Kidney (tissue), 14 donors: ENCODE measurements around the gene SMOC1. TPM values are rescaled to one million over a fixed set of nuclear protein-coding genes. Genes with fewer than 3 reads are reported as not detected.

ENCODE experiments used
- DNase-seq, 5 donors: peaks; one replicate each; pipeline ENCODE4 v3.0.0-alpha.2; 2013 to 2020
- FAIRE-seq: peaks from 2 replicates; lab custom pipeline; 2012; peaks lifted over from hg19 to GRCh38; lab: Jason Lieb, UNC
- H3K27ac ChIP-seq, 2 donors: one replicate each; pipeline ENCODE4 v1.7.0; 2013; ENCODE audit warnings: low read depth in 2 of 2, low read length in 2 of 2, inconsistent platforms in 1 of 2
- H3K27me3 ChIP-seq: one replicate; pipeline ENCODE4 v1.7.1; 2013; ENCODE audit warnings: low read length, inconsistent platforms; ENCODE audit not compliant: control insufficient read depth, insufficient read depth
- H3K36me3 ChIP-seq, 3 donors: one replicate each; pipeline versions ENCODE4 v1.7.0 to v1.7.1; 2013; ENCODE audit warnings: low read length in 3 of 3, control low read depth in 1 of 3, inconsistent platforms in 1 of 3; ENCODE audit not compliant: insufficient read depth in 3 of 3, control insufficient read depth in 2 of 3
- H3K4me1 ChIP-seq, 3 donors: one replicate each; pipeline versions ENCODE4 v1.7.0 to v1.7.1; 2013; ENCODE audit warnings: low read length in 3 of 3, inconsistent platforms in 1 of 3, low read depth in 1 of 3; ENCODE audit not compliant: control insufficient read depth in 2 of 3, insufficient read depth in 2 of 3
- H3K4me3 ChIP-seq, 3 donors: one replicate each; pipeline versions ENCODE4 v1.7.0 to v1.8.1; 2013; ENCODE audit warnings: low read length in 3 of 3, control low read depth in 1 of 3, inconsistent platforms in 1 of 3
- H3K9ac ChIP-seq, 3 donors: one replicate each; pipeline versions ENCODE4 v1.7.0 to v1.7.1; 2013; ENCODE audit warnings: low read length in 3 of 3, control low read depth in 1 of 3, inconsistent platforms in 1 of 3
- H3K9me3 ChIP-seq, 3 donors: one replicate each; pipeline versions ENCODE4 v1.7.0 to v1.7.1; 2013; ENCODE audit warnings: low read length in 3 of 3, control low read depth in 1 of 3, inconsistent platforms in 1 of 3; ENCODE audit not compliant: control insufficient read depth in 2 of 3, insufficient read depth in 1 of 3
- intact Hi-C: fragments of 100-400 bp; cut with DNase I; formaldehyde crosslinking; loops from one replicate; pipeline ENCODE4 v1.11.1; 2022
- polyA plus RNA-seq: library from polyadenylated mRNA; stranded (reverse); fragments of 350-450 nt; fragmentation: Illumina TruSeq; extraction: RNeasy Lipid Tissue Mini Kit (QIAGEN cat#74804); gene quantifications from one replicate; pipeline ENCODE4 v1.2.3, GENCODE V29; 2014; ENCODE audit warnings: low read depth, low replicate concordance; ENCODE audit not compliant: insufficient read depth
- total RNA-seq: library from RNA; stranded (reverse); fragmentation: NEBNext Ultra II Directional; extraction: Animal tissue kit (Norgen Biotek cat#: 25700); gene quantifications from one replicate; pipeline ENCODE4 v1.2.1, GENCODE V29; 2021
- TF ChIP-seq, protein P1 (sequence below): IDR thresholded peaks from 3 replicates; pipeline ENCODE4 v1.5.1; 2012; ENCODE audit warnings: mild to moderate bottlenecking, moderate library complexity, borderline replicate concordance; ENCODE audit not compliant: insufficient read depth; ENCODE audit errors: extremely low read depth
- donor health status: control.
- donor health status: control.
- donor health status: control.
- donor health status: control.
- donor health status: control.
- donor health status: DM: yes; HTN: yes; CAD: no.
- donor health status: Normal renal cell carcinoma (clear cell type).

Gene SMOC1
- total and polyA plus RNA-seq, 2 donors from 2014 or later: 1.2 to 2.8 TPM

DNA sequence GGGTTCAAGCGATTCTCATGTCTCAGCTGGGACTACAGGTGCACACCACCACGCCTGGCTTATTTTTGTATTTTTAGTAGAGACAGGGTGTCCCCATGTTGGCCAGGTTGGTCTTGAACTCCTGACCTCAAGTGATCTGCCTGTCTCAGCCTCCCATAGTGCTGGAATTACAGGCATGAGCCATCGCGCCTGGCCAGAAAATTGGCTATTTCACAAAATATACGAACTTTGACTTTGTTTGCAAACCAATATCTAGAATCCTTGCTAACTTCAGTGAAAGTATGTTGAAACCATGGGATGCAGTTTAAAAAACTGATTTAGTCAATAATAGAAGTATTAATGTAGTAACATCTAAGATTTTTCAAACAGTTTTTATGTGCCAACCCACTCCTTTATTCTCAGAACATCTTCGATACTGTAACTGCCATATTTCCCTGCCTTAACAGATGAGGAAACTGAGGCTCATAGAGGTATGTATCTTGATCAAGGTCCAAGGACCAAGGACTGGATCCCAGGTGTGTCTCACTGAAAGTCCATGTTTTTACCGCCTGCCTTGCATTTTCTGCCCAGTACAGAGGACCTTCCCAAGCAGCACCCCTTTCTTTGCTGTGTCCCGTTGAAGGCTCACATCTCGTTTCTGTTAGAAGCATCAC is 54.5 kb downstream of the SMOC1 start:
- intact Hi-C loops: no loop called here
- no peaks in the 10 kb centered on the region for H3K36me3 ChIP-seq
- no peaks in the 10 kb centered on the region for H3K27me3 ChIP-seq
- no peak overlapping the region for H3K27ac ChIP-seq
- FAIRE-seq (no peak), DNase-seq (no peak)
- no peaks in the 10 kb centered on the region for H3K9me3 ChIP-seq
- no peak overlapping the region for H3K4me3 ChIP-seq
- no peaks in the 10 kb centered on the region for H3K4me1 ChIP-seq
- H3K9ac ChIP-seq: no peak overlapping the region
- TF ChIP-seq, protein P1, sequence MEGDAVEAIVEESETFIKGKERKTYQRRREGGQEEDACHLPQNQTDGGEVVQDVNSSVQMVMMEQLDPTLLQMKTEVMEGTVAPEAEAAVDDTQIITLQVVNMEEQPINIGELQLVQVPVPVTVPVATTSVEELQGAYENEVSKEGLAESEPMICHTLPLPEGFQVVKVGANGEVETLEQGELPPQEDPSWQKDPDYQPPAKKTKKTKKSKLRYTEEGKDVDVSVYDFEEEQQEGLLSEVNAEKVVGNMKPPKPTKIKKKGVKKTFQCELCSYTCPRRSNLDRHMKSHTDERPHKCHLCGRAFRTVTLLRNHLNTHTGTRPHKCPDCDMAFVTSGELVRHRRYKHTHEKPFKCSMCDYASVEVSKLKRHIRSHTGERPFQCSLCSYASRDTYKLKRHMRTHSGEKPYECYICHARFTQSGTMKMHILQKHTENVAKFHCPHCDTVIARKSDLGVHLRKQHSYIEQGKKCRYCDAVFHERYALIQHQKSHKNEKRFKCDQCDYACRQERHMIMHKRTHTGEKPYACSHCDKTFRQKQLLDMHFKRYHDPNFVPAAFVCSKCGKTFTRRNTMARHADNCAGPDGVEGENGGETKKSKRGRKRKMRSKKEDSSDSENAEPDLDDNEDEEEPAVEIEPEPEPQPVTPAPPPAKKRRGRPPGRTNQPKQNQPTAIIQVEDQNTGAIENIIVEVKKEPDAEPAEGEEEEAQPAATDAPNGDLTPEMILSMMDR: no peak

DNA sequence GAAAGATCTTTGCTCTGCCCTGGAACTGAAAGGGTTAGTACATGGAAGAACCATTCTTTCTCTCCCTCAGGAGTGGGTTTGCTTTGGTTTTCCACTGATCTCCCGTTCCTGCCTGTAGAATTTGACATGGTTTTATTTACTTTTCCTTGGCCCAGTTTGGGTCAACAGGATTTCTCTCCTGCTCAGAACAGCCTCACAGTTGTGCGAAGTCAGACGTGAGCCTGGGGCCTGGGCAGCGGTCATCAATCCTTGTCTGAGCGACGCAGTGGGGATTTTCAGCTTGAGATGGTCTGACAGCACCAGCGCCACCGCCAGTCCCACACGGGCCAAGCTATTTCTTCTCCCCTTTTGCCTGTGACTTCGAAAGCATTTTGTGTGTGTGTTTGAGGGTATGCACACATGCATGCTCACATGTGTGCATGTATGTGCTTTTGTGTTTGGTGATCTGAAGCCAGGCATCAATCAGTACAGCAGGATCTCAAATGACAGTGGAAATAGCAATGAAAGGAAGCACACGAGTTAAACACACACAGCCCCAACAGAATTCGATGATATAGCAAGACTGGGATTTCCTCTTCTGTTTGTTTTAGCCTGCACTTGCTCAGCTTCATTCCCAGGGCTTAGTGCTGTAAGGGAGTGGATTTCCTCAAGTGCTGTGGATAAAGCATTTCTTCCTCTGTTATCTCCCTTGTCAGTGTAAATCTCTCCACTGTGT is 58.3 kb downstream of the SMOC1 start:
- no peak overlapping the region for H3K27ac ChIP-seq
- FAIRE-seq (no peak), DNase-seq (peak in 2 of 5 donors; percentile 22 to 33)
- TF ChIP-seq, protein P1: no peak
- intact Hi-C loops: no loop called here
- H3K9me3 ChIP-seq: no peaks in the 10 kb centered on the region
- no peak overlapping the region for H3K9ac ChIP-seq
- no peaks in the 10 kb centered on the region for H3K36me3 ChIP-seq
- H3K27me3 ChIP-seq: no peaks in the 10 kb centered on the region
- no peak overlapping the region for H3K4me3 ChIP-seq
- no peaks in the 10 kb centered on the region for H3K4me1 ChIP-seq

DNA sequence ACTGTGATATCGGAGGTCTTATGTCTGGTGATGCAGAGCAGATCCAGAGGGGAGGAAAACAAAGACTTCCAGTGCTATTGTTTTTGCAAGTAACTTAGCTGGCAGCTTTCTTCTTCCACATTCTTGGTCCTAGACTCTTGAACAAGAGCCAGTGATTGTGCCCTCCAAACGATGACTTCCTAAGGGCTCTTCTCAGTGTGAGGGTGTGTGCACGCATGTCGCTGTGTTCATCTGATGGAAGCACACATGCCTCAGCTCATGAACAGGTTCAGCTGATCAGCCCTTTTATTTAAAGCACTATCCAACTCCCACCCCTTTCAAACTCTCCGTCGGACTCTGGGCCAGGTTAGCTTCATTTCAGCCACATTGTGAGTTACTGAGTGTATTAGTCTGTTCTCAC is 59.5 kb downstream of the SMOC1 start:
- Histone ChIP-seq H3K9me3 (no peaks in the 10 kb centered on the region), H3K36me3 (no peaks in the 10 kb centered on the region), H3K27me3 (no peaks in the 10 kb centered on the region), H3K4me3 (no peak overlapping the region), H3K9ac (no peak overlapping the region), H3K27ac (no peak overlapping the region), H3K4me1 (no peaks in the 10 kb centered on the region)
- no peak for DNase-seq
- intact Hi-C loops: no loop called here
- TF ChIP-seq, protein P1: no peak
- no peak for FAIRE-seq
